Erythroblast (primary cell): ENCODE measurements around the gene CYP4F8.
"Not testable (repeated sequence)": the region's sequence is repeated elsewhere in the genome, so short reads cannot be mapped to it uniquely, and the experiment has no call there.

Experiments used
- GATA1 ChIP-seq: IDR thresholded peaks from 2 replicates; pipeline ENCODE4 v1.6.1; 2011; ENCODE audit warnings: low read depth, mild to moderate bottlenecking, control low read depth, low read length, moderate library complexity
- POLR2A ChIP-seq: IDR thresholded peaks from 2 replicates; pipeline ENCODE4 v1.6.1; 2011; ENCODE audit warnings: mild to moderate bottlenecking, low read length

DNA sequence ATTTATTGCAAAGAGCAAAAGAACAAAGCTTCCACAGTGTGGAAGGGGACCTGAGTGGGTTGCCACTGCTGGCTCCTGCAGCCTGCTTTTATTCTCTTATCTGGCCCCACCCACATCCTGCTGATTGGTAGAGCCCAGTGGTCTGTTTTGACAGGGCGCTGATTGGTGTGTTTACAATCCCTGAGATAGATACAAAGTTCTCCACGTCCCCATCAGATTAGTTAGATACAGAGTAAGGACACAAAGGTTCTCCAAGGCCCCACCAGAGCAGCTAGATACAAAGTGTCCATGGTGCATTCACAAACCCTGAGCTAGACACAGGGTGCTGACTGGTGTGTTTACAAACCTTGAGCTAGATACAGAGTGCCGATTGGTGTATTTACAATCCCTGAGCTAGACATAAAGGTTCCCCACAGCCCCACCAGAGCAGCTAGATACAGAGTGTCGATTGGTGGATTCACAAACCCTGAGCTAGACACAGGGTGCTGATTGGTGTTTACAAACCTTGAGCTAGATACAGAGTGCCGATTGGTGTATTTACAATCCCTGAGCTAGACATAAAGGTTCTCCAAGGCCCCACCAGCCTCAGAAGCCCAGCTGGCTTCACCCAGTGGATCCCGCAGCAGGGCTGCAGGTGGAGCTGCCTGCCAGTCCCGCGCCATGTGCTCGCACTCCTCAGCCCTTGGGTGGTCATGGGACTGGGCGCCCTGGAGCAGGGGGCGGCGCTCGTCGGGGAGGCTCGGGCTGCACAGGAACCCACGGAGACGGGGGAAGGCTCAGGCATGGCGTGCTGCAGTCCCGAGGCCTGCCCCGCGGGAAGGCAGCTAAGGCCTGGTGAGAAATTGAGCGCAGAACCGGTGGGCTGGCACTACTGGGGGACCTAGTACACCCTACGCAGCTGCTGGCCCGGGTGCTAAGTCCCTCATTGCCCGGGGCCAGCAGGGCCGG, 6.8 kb upstream of the CYP4F8 start:
- not testable (repeated sequence) for TF ChIP-seq POLR2A, GATA1
